Cardiac fibroblast (primary cell): ENCODE results near the gene C20orf96.

ENCODE experiments used
- DNase-seq, 2 donors: peaks; one replicate each; pipeline versions ENCODE4 v3.0.0 to v3.0.0-alpha.2; 2010; ENCODE audit warnings: low read depth in 2 of 2
- H3K4me3 ChIP-seq, 2 donors: replicated peaks in 1 of 2; 1 replicate in 1 of 2; 2 replicates in 1 of 2; pipeline ENCODE4 v1.5.1; 2011; ENCODE audit warnings: low read depth in 2 of 2, low read length in 2 of 2, mild to moderate bottlenecking in 2 of 2, moderate library complexity in 1 of 2
- TF ChIP-seq, protein P1 (sequence below): IDR thresholded peaks from one replicate; pipeline ENCODE4 v1.5.1; 2011; ENCODE audit warnings: low read depth, mild to moderate bottlenecking, low read length, inconsistent platforms

The C20orf96 gene

DNA sequence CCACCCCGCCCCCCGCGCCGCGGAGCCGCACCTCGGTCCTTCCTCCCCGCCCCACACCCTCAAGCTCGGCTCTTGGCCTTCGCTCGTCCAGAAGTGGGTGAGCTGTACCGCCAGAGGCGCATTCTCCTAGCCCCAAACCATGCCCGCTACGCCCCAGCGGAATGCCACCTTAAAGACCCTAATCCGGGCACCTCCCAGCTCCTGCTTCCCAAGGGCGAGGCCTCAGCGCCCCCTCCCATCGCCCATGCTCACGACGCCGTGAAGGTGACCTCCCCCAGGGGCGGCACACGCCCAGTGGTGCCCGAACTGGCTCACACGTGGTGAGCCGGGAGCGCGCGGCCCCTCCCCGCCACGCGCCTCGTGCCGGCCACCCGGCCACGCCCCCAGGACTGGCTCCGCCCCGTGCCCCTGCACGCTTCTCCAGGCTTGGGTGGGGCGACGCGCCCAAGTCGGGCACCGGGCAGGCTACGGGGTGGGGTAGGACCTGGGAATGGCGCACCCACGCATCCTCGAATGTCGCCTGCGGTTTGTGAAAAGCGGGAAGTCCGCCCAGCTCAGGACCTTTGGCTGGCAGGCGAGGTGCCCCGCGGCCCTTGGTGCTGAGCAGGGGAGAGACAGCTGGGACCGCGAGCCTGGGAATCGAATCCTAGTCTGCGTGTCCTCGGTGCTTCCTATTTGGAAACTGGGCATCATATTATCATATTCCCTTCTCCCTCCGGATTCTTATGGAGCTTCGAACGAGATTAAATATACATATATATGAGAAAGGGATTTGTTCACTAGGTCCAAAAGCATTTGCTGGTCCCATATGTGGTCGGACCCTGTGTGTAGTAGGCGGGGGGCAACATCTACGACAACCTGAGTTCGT, 33.9 kb upstream of the C20orf96 start:
- TF ChIP-seq, protein P1, sequence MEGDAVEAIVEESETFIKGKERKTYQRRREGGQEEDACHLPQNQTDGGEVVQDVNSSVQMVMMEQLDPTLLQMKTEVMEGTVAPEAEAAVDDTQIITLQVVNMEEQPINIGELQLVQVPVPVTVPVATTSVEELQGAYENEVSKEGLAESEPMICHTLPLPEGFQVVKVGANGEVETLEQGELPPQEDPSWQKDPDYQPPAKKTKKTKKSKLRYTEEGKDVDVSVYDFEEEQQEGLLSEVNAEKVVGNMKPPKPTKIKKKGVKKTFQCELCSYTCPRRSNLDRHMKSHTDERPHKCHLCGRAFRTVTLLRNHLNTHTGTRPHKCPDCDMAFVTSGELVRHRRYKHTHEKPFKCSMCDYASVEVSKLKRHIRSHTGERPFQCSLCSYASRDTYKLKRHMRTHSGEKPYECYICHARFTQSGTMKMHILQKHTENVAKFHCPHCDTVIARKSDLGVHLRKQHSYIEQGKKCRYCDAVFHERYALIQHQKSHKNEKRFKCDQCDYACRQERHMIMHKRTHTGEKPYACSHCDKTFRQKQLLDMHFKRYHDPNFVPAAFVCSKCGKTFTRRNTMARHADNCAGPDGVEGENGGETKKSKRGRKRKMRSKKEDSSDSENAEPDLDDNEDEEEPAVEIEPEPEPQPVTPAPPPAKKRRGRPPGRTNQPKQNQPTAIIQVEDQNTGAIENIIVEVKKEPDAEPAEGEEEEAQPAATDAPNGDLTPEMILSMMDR: peak; percentile 43
- H3K4me3 ChIP-seq: peak overlapping the region; percentile 72 to 77
- peak; percentile 79 to 87 for DNase-seq

DNA sequence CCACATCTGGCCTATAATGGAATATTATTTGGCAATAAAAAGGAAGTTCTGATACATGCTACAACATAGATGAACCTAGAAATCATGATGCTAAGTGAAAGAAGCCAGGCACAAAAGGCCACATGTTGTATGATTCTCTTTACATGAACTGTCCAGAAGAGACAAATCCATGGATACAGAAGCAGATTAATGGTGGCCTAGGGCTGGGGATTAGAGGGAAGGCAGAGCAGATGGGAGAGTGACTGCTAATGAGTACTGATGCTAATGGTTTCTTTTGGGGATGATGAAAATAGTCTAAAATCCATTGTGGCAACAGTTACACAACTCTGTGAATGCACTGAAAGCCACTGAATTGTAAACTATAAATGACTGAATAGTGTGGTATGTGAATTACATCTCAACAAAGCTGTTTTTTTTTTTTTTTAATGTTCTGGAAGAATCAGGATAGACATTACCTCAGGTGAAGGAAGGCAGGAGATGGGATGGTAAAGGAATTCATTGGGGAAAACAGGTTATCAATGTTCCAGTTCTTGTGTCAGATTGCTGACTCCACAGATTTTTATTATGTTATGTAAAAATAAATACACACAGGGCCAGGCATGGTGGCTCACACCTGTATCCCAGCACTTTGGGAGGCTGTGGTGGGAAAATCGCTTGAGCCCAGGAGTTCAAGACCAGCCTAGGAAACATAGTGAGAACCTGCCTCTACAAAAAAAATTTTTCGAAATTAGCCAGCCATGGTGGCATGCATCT, 25.9 kb upstream of the C20orf96 start:
- DNase-seq: peak in 1 of 2 donors; percentile 54
- TF ChIP-seq, protein P1: no peak
- H3K4me3 ChIP-seq: no peak overlapping the region

DNA sequence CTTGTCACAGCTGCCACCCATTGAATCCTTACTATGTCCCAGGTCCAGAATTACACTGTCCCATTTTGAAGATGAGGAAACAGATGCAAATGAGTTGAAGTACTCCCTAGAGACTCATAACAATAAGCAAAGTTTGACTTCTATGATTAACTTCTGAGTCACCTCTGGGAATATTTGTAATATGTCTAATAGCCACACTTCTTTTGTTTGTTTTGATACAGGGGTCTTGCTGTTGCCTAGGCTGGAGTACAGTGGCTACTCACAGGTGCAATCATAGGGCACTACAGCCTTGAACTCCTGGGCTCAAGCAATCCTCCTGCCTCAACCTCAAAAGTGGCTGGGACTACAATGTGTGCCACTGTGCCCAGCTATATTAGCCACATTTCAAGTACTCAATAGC, 23.4 kb upstream of the C20orf96 start:
- TF ChIP-seq, protein P1: no peak
- no peak overlapping the region for H3K4me3 ChIP-seq
- peak in 1 of 2 donors; percentile 90 for DNase-seq

- TF ChIP-seq, protein P1: no peak
- H3K4me3 ChIP-seq: no peak overlapping the region
- no peak for DNase-seq
Observed at GRCh38 chr20:313402-313801, 22.9 kb upstream of the C20orf96 start.

GRCh38 chr20:312866-313265, 22.3 kb upstream of the C20orf96 start:
- no peak for DNase-seq
- TF ChIP-seq, protein P1: no peak
- H3K4me3 ChIP-seq: no peak overlapping the region

DNA sequence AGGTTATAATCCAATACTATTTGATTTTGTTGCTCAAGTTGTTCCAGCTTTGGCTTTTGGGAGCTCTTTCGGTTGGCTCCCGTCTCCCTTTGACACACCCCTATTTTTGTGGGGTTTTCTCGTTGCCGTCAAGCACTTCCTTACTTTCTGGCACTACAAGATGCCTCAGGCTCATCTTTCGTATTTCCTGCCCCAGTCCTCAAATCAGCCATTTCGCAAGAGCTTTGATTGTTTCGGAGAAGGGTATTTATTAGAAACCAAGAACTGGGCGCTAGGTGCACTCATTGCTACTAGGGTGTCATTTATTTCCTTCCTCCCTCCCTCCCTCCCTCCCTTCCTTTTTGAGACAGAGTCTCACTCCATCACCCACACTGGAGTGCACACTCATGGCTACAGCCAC, 21.5 kb upstream of the C20orf96 start:
- TF ChIP-seq, protein P1: no peak
- H3K4me3 ChIP-seq: no peak overlapping the region
- no peak for DNase-seq
